Measurements from ENCODE around the gene PDE12.
"Not testable (repeated sequence)": the region's sequence is repeated elsewhere in the genome, so short reads cannot be mapped to it uniquely, and the experiment has no call there.

The PDE12 gene

DNA sequence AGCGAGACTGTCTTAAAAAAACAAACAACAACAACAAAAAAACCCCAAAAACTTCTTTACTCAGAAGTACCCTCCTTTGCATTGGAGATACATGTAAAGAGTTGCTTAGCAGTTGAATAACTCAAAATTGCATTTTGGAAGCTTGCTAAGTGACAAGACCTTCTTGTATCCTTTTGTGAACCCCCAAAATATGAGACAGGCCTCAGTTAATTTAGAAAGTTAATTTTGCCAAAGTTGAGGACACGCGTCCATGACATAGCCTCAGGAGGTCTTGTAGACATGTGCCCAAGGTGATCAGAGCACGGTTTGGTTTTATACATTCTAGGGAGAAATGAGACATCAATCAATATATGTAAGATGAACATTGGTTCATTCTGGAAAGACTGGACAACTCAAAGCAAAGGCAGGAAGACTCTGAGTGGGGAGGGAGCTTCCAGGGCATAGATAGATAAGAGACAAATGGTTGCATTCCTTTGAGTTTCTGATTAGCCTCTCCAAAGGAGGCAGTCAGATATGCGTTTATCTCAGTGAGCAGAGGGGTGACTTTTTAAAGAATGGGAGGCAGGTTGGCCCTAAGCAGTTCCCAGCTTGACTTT is 42.8 kb downstream of the PDE12 start:
- no peaks in the 10 kb centered on the region for H3K9me3 ChIP-seq (ENCODE audit: control insufficient read depth, insufficient read depth, low read length)
- peaks cover 4% of the 10 kb centered on the region; the same call in 1 of the 2 replicates for H3K4me1 ChIP-seq (ENCODE audit: insufficient read depth, low read length)
- H3K36me3 ChIP-seq (ENCODE audit: insufficient read depth, low read length) = no peaks in the 10 kb centered on the region
- peak overlapping the region; percentile 97 for H3K9ac ChIP-seq (ENCODE audit: low read depth, low read length)

DNA sequence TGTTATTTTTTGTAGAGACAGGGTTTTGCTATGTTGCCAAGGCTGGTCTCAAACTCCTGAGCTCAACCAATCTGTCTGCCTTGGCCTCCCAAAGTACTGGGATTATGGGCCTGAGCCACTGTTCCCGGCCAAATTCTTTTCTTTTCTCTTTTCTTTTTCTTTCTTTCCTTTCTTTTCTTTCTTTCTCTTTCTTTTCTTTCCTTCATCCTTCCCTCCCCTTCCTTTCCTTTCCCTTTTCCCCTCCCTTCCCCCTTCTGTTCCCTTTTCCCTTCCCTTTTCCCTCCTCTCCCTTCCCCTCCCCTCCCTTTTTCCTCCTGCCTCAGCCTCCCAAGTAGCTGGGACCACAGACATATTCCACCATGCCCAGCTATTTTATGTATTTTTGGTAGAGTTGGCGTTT is 44.1 kb downstream of the PDE12 start:
- Histone ChIP-seq H3K4me1 (ENCODE audit: insufficient read depth, low read length) (peaks cover 4% of the 10 kb centered on the region; the same call in 1 of the 2 replicates), H3K9me3 (ENCODE audit: control insufficient read depth, insufficient read depth, low read length) (no peaks in the 10 kb centered on the region), H3K9ac (ENCODE audit: low read depth, low read length) (no peak overlapping the region), H3K36me3 (ENCODE audit: insufficient read depth, low read length) (no peaks in the 10 kb centered on the region)

DNA sequence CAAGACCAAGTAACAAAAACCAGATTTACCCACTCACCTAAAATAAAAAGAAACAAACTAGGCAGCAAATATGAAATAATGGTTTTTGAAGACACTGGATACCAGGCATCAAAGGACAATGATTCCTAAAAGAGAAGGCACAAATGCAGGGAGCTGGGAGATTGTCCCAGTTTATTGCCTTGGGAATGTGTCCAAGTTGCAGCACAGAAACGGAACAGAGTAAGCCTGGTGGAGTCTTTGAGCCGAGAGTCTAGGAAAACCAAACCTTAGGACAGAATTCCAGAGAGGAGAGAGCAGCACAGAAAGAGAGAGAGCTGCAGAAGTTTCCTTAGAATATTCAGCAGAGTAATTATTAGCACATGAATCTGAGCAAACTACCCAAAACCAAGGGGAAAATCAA is 48.9 kb downstream of the PDE12 start:
- no peak overlapping the region for H3K9ac ChIP-seq (ENCODE audit: low read depth, low read length)
- H3K36me3 ChIP-seq (ENCODE audit: insufficient read depth, low read length) = no peaks in the 10 kb centered on the region
- H3K9me3 ChIP-seq (ENCODE audit: control insufficient read depth, insufficient read depth, low read length) = 0 out of 2 replicates have a peak, but pooled peaks cover 4% of the 10 kb centered on the region
- H3K4me1 ChIP-seq (ENCODE audit: insufficient read depth, low read length) = no peaks in the 10 kb centered on the region

DNA sequence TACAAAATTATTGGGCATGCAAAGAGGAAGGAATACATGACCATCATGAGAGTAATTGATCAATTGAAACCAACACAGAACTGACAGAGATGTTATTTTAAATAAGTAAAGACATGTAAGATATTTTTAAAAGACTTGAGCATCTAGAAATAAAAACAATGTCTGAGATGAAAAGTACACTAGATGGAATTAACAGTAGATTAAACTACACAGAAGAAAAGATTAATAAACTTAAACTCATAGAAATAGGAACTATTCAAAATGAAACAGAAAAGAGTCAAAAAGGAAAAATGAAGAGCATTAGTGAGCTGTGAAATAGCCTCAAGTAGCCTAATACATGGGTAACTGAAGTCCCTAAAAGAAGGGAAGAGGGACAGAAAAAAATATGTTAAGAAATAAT is 49.6 kb downstream of the PDE12 start:
- Histone ChIP-seq H3K4me1 (ENCODE audit: insufficient read depth, low read length) (no peaks in the 10 kb centered on the region), H3K36me3 (ENCODE audit: insufficient read depth, low read length) (no peaks in the 10 kb centered on the region), H3K9me3 (ENCODE audit: control insufficient read depth, insufficient read depth, low read length) (0 out of 2 replicates have a peak, but pooled peaks cover 4% of the 10 kb centered on the region), H3K9ac (ENCODE audit: low read depth, low read length) (no peak overlapping the region)

DNA sequence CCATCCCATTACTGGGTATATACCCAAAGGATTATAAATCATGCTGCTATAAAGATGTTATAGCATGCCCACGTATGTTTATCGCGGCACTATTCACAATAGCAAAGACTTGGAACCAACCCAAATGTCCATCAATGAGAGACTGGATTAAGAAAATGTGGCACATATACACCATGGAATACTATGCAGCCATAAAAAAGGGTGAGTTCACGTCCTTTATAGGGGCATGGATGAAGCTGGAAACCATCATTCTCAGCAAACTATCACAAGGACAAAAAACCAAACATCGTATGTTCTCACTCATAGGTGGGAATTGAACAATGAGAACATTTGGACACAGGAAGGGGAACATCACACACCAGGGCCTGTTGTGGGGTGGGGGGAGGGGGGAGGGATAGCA is 55.8 kb downstream of the PDE12 start:
- not testable (repeated sequence) for H3K9me3 ChIP-seq (ENCODE audit: control insufficient read depth, insufficient read depth, low read length); H3K36me3 ChIP-seq (ENCODE audit: insufficient read depth, low read length); H3K9ac ChIP-seq (ENCODE audit: low read depth, low read length); H3K4me1 ChIP-seq (ENCODE audit: insufficient read depth, low read length)

DNA sequence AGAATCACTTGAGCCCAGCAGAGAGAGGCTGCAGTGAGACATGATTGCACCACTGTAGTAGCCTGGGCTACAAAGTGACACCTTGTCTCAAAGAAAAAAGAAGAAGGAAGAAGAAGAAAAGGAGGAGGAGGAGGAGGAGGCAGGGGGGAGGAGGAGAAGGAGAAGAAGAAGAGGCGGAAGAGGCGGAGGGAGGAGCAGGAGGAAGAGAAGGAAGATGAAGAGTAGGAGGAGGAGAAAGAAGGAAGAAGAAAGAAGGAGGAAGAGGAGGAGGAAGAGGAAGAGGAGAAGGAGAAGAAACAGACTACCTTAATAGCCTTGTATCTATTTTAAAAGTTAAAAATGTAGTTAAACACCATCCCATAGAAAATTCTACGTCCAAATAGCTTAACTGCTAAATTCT is 60.2 kb downstream of the PDE12 start:
- Histone ChIP-seq H3K9me3 (ENCODE audit: control insufficient read depth, insufficient read depth, low read length) (no peaks in the 10 kb centered on the region), H3K36me3 (ENCODE audit: insufficient read depth, low read length) (no peaks in the 10 kb centered on the region), H3K4me1 (ENCODE audit: insufficient read depth, low read length) (no peaks in the 10 kb centered on the region), H3K9ac (ENCODE audit: low read depth, low read length) (no peak overlapping the region)

Measured in ES-I3 (cell line).